GM12878 (cell line): ENCODE measurements around the gene TAMALIN. TPM values are rescaled to one million over a fixed set of nuclear protein-coding genes. Genes with fewer than 3 reads are reported as not detected.

Source experiments
- ATAC-seq: fragments of 200-7000 bp; cut with Tn5 transposase; 3 replicates; pipeline ENCODE4 v1.9.1; 2020; ENCODE audit warnings: mild to moderate bottlenecking, moderate library complexity
- BruUV-seq: library from RNA; stranded (reverse); fragments of 400-500 nt; replicated peaks from 2 replicates; lab custom pipeline; 2021; lab: Mats Ljungman, UMichigan
- CTCF ChIA-PET: fragments of 300-600 bp; sonication (Branson Sonifier 250); formaldehyde crosslinking; extraction: SDS; loops from one replicate; lab custom pipeline; 2021; ENCODE audit warnings: inconsistent platforms; lab: Yijun Ruan, JAX
- POLR2A ChIA-PET: fragments of 350-600 bp; formaldehyde crosslinking; extraction: SDS; loops from one replicate; lab custom pipeline; 2021; ENCODE audit warnings: inconsistent platforms; lab: Charles Lee
- RAD21 ChIA-PET: fragments of 300-600 bp; sonication (Branson Sonifier 250); formaldehyde crosslinking; loops from one replicate; lab custom pipeline; 2023; ENCODE audit warnings: antibody characterized with exemption; ENCODE audit not compliant: unreplicated experiment; lab: Charles Lee
- SMC1A ChIA-PET: fragments of 300-600 bp; sonication (Branson Sonifier 250); formaldehyde crosslinking; loops from one replicate; lab custom pipeline; 2023; ENCODE audit not compliant: unreplicated experiment, uncharacterized antibody; lab: Charles Lee
- DNase-seq: peaks from one replicate; pipeline ENCODE4 v3.0.0-alpha.2; 2011; ENCODE audit warnings: low read depth, low spot score
- FAIRE-seq: peaks from 3 replicates; lab custom pipeline; 2011; peaks lifted over from hg19 to GRCh38; lab: Jason Lieb, UNC
- H2AFZ ChIP-seq: 2 replicates; pipeline ENCODE4 v1.6.0; 2011; ENCODE audit warnings: low read depth, low read length, control low read depth; ENCODE audit not compliant: control insufficient read depth
- H3K27ac ChIP-seq: 2 replicates; pipeline ENCODE4 v1.5.1; 2011; ENCODE audit warnings: control low read depth; ENCODE audit not compliant: control insufficient read depth, insufficient read depth
- H3K27me3 ChIP-seq, 2 experiments: replicated peaks in 1 of 2; 2 replicates each; pipeline versions ENCODE4 v1.6.0 to v1.6.1; 2011; ENCODE audit warnings: low read length in 1 of 2; ENCODE audit not compliant: control insufficient read depth in 2 of 2, insufficient read depth in 2 of 2
- H3K36me3 ChIP-seq, 2 experiments: 2 replicates each; pipeline ENCODE4 v1.5.1; 2011; ENCODE audit warnings: low read length in 1 of 2; ENCODE audit not compliant: control insufficient read depth in 2 of 2, insufficient read depth in 2 of 2
- H3K4me1 ChIP-seq: 2 replicates; pipeline ENCODE4 v1.6.1; 2011; ENCODE audit warnings: mild to moderate bottlenecking, low read length, moderate library complexity, mixed read lengths; ENCODE audit not compliant: control insufficient read depth, insufficient read depth
- H3K4me2 ChIP-seq: 2 replicates; pipeline ENCODE4 v1.6.0; 2011; ENCODE audit warnings: control low read depth; ENCODE audit not compliant: control insufficient read depth, insufficient read depth
- H3K4me3 ChIP-seq: fragments of 200-600 bp; sonication (generic); 2 replicates; pipeline ENCODE4 v1.5.1; 2016
- H3K79me2 ChIP-seq: 2 replicates; pipeline ENCODE4 v1.6.0; 2011; ENCODE audit warnings: low read length; ENCODE audit not compliant: control insufficient read depth, insufficient read depth
- H3K9ac ChIP-seq: 2 replicates; pipeline ENCODE4 v1.8.0; 2011; ENCODE audit warnings: low read length, control low read depth, mixed read lengths; ENCODE audit not compliant: control insufficient read depth, insufficient read depth
- H3K9me3 ChIP-seq: replicated peaks from 3 replicates; pipeline ENCODE4 v1.5.1; 2011; ENCODE audit warnings: mild to moderate bottlenecking, low read length; ENCODE audit not compliant: control insufficient read depth, insufficient read depth
- H4K20me1 ChIP-seq: 2 replicates; pipeline ENCODE4 v1.6.0; 2011; ENCODE audit not compliant: control insufficient read depth, insufficient read depth
- ATF2 ChIP-seq: IDR thresholded peaks from 2 replicates; pipeline ENCODE4 v1.6.1; 2012; ENCODE audit warnings: low read length, inconsistent platforms
- ESRRA ChIP-seq: IDR thresholded peaks from 2 replicates; pipeline ENCODE4 v1.6.1; 2012; ENCODE audit warnings: mild to moderate bottlenecking, low read length, improper control_type of control experiment
- FOXK2 ChIP-seq: fragments of 450-650 bp; IDR thresholded peaks from 2 replicates; pipeline ENCODE4 v1.6.1; 2017; ENCODE audit warnings: mild to moderate bottlenecking, moderate library complexity
- HSF1 ChIP-seq: fragments of 150-350 bp; IDR thresholded peaks from 2 replicates; pipeline ENCODE4 v1.6.1; 2014; ENCODE audit warnings: mild to moderate bottlenecking, low read depth, low read length
- IKZF1 ChIP-seq: fragments of 450-650 bp; conservative IDR thresholded peaks from 2 replicates; pipeline ENCODE4 v1.6.1; 2017; ENCODE audit warnings: antibody characterized with exemption, mild to moderate bottlenecking
- JUNB ChIP-seq: IDR thresholded peaks from 2 replicates; pipeline ENCODE4 v1.6.1; 2016; ENCODE audit warnings: antibody characterized with exemption, mild to moderate bottlenecking
- PML ChIP-seq: IDR thresholded peaks from 2 replicates; pipeline ENCODE4 v1.6.1; 2012; ENCODE audit warnings: low read length, inconsistent platforms
- PRDM15 ChIP-seq: fragments of 450-650 bp; formaldehyde crosslinking; IDR thresholded peaks from 2 replicates; pipeline ENCODE4 v1.4.0; 2020; ENCODE audit warnings: mild to moderate bottlenecking, moderate library complexity
- TAF1 ChIP-seq: IDR thresholded peaks from 2 replicates; pipeline ENCODE4 v1.6.1; 2011; ENCODE audit warnings: mild to moderate bottlenecking, low read depth, low read length, borderline replicate concordance
- TARDBP ChIP-seq: IDR thresholded peaks from 2 replicates; pipeline ENCODE4 v1.6.1; 2016; ENCODE audit warnings: borderline replicate concordance
- WRNIP1 ChIP-seq: IDR thresholded peaks from 2 replicates; pipeline ENCODE4 v1.6.1; 2011; ENCODE audit warnings: low read depth, low read length, improper control_type of control experiment, borderline replicate concordance
- WGBS: methylation state at CpG from one replicate; pipeline ENCODE4 v1.1.6; 2016; ENCODE audit warnings: low lambda C conversion rate; ENCODE audit not compliant: insufficient replicate concordance, insufficient coverage; ENCODE audit errors: missing lambda C conversion rate; 5-methylcytosine and 5-hydroxymethylcytosine counted together
- in situ Hi-C: fragments of 300-500 bp; cut with MboI; formaldehyde crosslinking; loops from 9 replicates; pipeline ENCODE4 v1.14.3; 2018; ENCODE audit warnings: mixed read lengths
- intact Hi-C: fragments of 100-400 bp; cut with micrococcal nuclease; formaldehyde crosslinking; loops from one replicate; pipeline ENCODE4 v1.14.2; 2022; ENCODE audit not compliant: unreplicated experiment
- polyA plus RNA-seq, 11 experiments: library from polyadenylated mRNA; depleted of rRNA in 4 of 11; unstranded in 6 of 11; stranded (reverse) in 5 of 11; fragments of >200 nt; fragmentation: Nextera tagmentation in 4 of 11; fragmentation: Illumina TruSeq in 1 of 11; extraction: Ambion mirVana in 4 of 11; extraction: Trizol in 1 of 11; gene quantifications; 1 replicate in 1 of 11; 2 replicates in 10 of 11; pipeline versions ENCODE4 v1.2.1 to v1.2.3, GENCODE V29; 2011 to 2016; ENCODE audit warnings: inconsistent platforms in 2 of 11, missing spikeins in 2 of 11, low read depth in 1 of 11
- total RNA-seq, 4 experiments: library from RNA; depleted of rRNA in 3 of 4; stranded (reverse); fragments of >200 nt in 3 of 4; fragmentation: Illumina TruSeq in 1 of 4; extraction: Trizol in 1 of 4; gene quantifications; 2 replicates each; pipeline versions ENCODE4 v1.2.1 to v1.2.3, GENCODE V29; 2013 to 2021

Gene TAMALIN
- total and polyA plus RNA-seq, 10 of the 15 experiments (the other 5 are each of a cell fraction or from before 2014, with no cell fraction given) = 0.09 to 0.58 (median 0.19) TPM; not detected in 4

GRCh38 chr12:52019113-52019770 lies 12.5 kb downstream of the TAMALIN start:
- Histone ChIP-seq H3K27ac (no peak overlapping the region), H3K9me3 (no peaks in the 10 kb centered on the region), H3K79me2 (no peaks in the 10 kb centered on the region), H2AFZ (no peak overlapping the region), H3K4me3 (no peak overlapping the region), H3K4me2 (no peak overlapping the region), H3K4me1 (peaks cover 11% of the 10 kb centered on the region), H3K36me3 (no peaks in the 10 kb centered on the region), H4K20me1 (no peaks in the 10 kb centered on the region), H3K9ac (no peak overlapping the region), H3K27me3 (peaks cover 0 to 9% of the 10 kb centered on the region in 2 experiments; a peak in 2 of 4 replicates)
- ChIA-PET POLR2A (interaction anchor here (1.4 kb wide), 1 partner anchor 51 kb away, joined by 3 read pairs; the partner anchor contains the start of gene ATG101), CTCF (interaction anchor here (0.6 to 15.6 kb wide), 8 partner anchors 12 to 114 kb away, joined by 3 to 622 read pairs (median 174); partner anchors contain the start of genes SMIM41 and TAMALIN), SMC1A (interaction anchor here (0.5 to 6.7 kb wide), 3 partner anchors 14 to 1404 kb away, joined by 3 to 92 read pairs (median 28); partner anchors contain the start of gene TAMALIN), RAD21 (interaction anchor here (4.9 to 9.0 kb wide), 3 partner anchors 15 to 99 kb away, joined by 32 to 131 read pairs (median 54); partner anchors contain the start of gene TAMALIN)
- intact Hi-C loops (no loop called here), in situ Hi-C loops (no loop called here)
- no peak for DNase-seq
- ATAC-seq = no peak
- no peak for TF ChIP-seq WRNIP1
- no peak for TF ChIP-seq IKZF1
- no peak for TF ChIP-seq PML
- no peak for TF ChIP-seq PRDM15
- no peak for TF ChIP-seq TARDBP
- no peak for TF ChIP-seq JUNB
- no peak for TF ChIP-seq ATF2
- TF ChIP-seq HSF1 = no peak
- no peak for TF ChIP-seq ESRRA
- TF ChIP-seq TAF1 = no peak
- TF ChIP-seq FOXK2 = no peak
- 43% methylated on average over 12 of the region's 13 CpGs for WGBS
- no TSS peak for BruUV-seq
- FAIRE-seq = no peak
